ENCODE measurements around the gene ELOF1. TPM values are rescaled to one million over a fixed set of nuclear protein-coding genes. Genes with fewer than 3 reads are reported as not detected.

ELOF1 gene
- total and polyA plus RNA-seq, 2 experiments from 2014 or later, result 45.3 to 98.6 TPM

- no peak for DNase-seq (ENCODE audit: low read depth in 1 of 2, low spot score in 1 of 2)
- no peak overlapping the region for H3K27ac ChIP-seq
- peaks cover 25% of the 10 kb centered on the region for H3K36me3 ChIP-seq
- TF ChIP-seq CTCF (IDR thresholded peaks at IDR 0.05; ENCODE audit: low read depth, low read length), result no peak
- no peaks in the 10 kb centered on the region for H3K9me3 ChIP-seq (ENCODE audit: low read depth)
- H3K4me1 ChIP-seq (ENCODE audit: low read depth), result peaks cover 1% of the 10 kb centered on the region
- no peak overlapping the region for H3K4me3 ChIP-seq
- no peaks in the 10 kb centered on the region for H3K27me3 ChIP-seq
Measured at GRCh38 chr19:11552666-11553372, 6.2 kb downstream of the ELOF1 start.

DNA sequence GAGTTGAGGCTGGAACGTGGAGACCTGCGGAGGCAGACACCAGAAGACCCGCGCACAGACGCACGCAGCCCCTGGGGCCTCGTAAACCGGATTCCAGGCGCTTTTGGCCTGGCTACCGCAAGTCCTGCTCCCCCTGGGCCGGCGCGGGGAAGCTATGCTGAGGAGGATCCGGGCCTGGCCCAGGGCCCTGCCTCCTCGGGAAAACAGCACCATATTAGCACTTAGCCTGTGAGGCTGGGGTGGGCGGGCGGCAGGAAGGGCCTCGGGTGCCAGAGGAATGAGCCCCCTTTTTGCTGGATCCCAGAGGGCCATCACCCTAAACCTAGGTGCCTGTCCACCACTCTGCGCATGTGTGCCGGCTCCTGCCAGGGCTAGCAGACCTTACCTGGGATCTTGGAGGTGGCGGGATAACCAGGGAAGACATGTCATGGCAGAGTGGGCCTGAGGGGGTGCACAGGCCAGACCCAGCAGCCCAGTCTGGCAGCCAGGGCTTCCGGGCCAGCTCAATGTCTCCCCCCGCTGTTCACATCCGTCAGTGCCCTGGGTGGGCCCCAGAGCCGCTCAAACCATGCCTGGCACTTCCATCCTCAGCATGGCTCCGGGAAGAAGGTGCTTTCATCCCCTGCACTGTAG lies 7.3 kb downstream of the ELOF1 start:
- peak; percentile 41 for TF ChIP-seq CTCF (IDR thresholded peaks at IDR 0.05; ENCODE audit: low read depth, low read length)

DNA sequence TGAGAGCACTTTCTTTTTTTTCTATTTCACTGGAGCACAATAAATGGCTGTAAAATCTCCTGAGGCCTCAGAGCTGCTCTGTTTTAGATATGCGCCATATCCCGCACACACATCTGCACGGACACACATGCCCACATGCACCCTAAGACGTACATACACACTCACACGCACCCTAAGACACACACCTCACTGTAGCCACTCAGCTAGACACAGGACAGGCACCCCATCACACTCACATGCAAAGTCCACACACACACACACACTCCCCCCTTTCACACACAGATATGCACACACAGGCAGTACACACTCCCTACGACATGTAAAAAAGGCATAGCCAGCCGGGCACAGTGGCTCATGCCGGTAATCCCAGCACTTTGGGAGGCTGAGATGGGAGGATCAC lies 8.8 kb downstream of the ELOF1 start:
- Histone ChIP-seq H3K9me3 (ENCODE audit: low read depth) (no peaks in the 10 kb centered on the region), H3K4me1 (ENCODE audit: low read depth) (no peaks in the 10 kb centered on the region), H3K4me3 (no peak overlapping the region), H3K36me3 (peaks cover 27% of the 10 kb centered on the region), H3K27ac (no peak overlapping the region), H3K27me3 (no peaks in the 10 kb centered on the region)
- TF ChIP-seq CTCF (IDR thresholded peaks at IDR 0.05; ENCODE audit: low read depth, low read length), result no peak
- no peak for DNase-seq (ENCODE audit: low read depth in 1 of 2, low spot score in 1 of 2)

More for the DNA sequence above, 7.3 kb downstream of the ELOF1 start:
- peak overlapping the region; percentile 54 for H3K27ac ChIP-seq
- H3K27me3 ChIP-seq, result no peaks in the 10 kb centered on the region
- no peak overlapping the region for H3K4me3 ChIP-seq
- H3K9me3 ChIP-seq (ENCODE audit: low read depth), result no peaks in the 10 kb centered on the region
- peak; percentile 23 to 49 for DNase-seq (ENCODE audit: low read depth in 1 of 2, low spot score in 1 of 2)
- H3K36me3 ChIP-seq, result peaks cover 27% of the 10 kb centered on the region
- H3K4me1 ChIP-seq (ENCODE audit: low read depth), result no peaks in the 10 kb centered on the region

GRCh38 chr19:11549386-11549953 lies 9.6 kb downstream of the ELOF1 start:
- H3K4me1 ChIP-seq (ENCODE audit: low read depth), result no peaks in the 10 kb centered on the region
- peaks cover 27% of the 10 kb centered on the region for H3K36me3 ChIP-seq
- no peak for TF ChIP-seq CTCF (IDR thresholded peaks at IDR 0.05; ENCODE audit: low read depth, low read length)
- H3K9me3 ChIP-seq (ENCODE audit: low read depth), result no peaks in the 10 kb centered on the region
- H3K4me3 ChIP-seq, result no peak overlapping the region
- DNase-seq (ENCODE audit: low read depth in 1 of 2, low spot score in 1 of 2), result no peak
- no peak overlapping the region for H3K27ac ChIP-seq
- no peaks in the 10 kb centered on the region for H3K27me3 ChIP-seq

GRCh38 chr19:11547929-11548700 lies 10.9 kb downstream of the ELOF1 start:
- TF ChIP-seq CTCF (IDR thresholded peaks at IDR 0.05; ENCODE audit: low read depth, low read length), result no peak
- no peak for DNase-seq (ENCODE audit: low read depth in 1 of 2, low spot score in 1 of 2)
- H3K27me3 ChIP-seq, result no peaks in the 10 kb centered on the region

More at GRCh38 chr19:11547929-11548700, 10.9 kb downstream of the ELOF1 start:
- Histone ChIP-seq H3K4me1 (ENCODE audit: low read depth) (no peaks in the 10 kb centered on the region), H3K9me3 (ENCODE audit: low read depth) (no peaks in the 10 kb centered on the region), H3K27ac (no peak overlapping the region), H3K4me3 (no peak overlapping the region), H3K36me3 (peaks cover 25% of the 10 kb centered on the region)
